GM21825 (cell line): ENCODE measurements around the gene OLFML2B.
"Not testable (repeated sequence)": the region's sequence is repeated elsewhere in the genome, so short reads cannot be mapped to it uniquely, and the experiment has no call there.

Experiments
- ATAC-seq: cut with Tn5 transposase; IDR thresholded peaks from one replicate; pipeline ENCODE4 v1.9.1; 2021; ENCODE audit warnings: mild to moderate bottlenecking, moderate library complexity; ENCODE audit not compliant: unreplicated experiment

OLFML2B gene

DNA sequence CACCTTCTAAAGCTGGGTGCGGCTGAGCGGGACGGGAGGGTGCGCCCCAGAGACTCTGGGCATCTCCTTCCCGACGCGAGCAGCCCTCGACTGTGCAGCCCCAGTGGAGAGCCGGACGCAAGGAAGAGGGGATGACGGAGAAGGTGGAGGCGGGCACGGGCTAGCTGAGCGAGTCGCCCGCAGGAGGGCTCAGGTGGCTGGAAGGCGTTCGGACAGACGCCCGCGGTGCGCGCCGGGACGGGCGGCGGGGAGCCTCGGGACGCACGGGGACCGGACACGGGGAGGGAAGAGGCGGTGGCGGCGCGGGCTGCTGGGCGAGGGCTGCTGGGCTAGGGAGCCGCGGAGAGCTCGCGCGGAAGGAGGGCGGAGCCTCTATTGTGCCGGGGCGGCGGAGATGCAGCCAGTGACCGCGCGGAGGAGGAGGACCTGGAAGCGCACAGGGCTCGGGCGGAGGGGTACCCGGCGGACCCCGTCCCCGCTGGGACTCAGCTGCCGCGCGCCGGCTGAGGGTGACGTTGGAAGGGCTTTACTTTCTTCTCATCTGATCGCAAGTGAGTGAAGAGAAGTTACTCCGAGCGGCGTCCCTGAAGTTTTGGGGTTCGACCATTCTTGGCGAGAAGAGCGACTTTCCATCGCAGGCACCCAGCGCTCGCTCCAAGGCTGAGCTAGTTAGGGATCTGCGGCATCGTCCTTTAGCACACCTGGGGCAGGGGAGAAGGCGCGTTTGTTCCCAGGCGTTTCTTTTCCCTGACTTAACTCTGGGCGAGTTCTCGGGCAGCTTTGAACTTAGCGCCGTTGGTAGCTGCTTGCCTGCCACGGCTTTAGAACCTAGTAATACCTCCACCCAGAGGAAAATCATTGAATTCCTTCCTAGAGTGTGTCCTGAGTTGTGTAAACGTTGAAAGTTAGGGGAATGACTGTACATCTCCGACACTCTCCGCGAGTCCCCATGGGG, at the start of gene OLFML2B:
TSS of gene OLFML2B (minus strand) at position 323 of the 955 bp plus-strand sequence. CDS start 439 bp downstream, outside the sequence.
- ATAC-seq = no peak

DNA sequence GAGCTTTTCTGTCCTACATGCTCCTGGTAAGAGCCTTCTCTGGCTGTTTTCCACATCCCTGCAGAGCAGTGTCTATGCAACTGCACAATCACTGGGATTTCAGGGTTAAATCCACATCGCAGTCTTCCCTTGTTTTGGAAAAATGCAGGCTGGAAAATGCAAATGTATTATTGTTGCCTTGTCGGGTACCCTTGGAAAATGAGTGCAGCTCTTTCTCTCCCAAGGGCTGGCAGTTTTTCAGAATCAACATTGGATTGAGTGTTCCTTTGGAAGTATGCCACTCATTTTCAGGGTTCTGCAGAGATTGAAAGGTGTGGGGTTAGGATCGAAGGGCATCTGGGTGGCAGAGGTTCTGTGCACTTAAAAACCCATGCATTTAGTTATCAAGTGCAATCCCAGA, 49.1 kb upstream of the OLFML2B start:
- no peak for ATAC-seq

DNA sequence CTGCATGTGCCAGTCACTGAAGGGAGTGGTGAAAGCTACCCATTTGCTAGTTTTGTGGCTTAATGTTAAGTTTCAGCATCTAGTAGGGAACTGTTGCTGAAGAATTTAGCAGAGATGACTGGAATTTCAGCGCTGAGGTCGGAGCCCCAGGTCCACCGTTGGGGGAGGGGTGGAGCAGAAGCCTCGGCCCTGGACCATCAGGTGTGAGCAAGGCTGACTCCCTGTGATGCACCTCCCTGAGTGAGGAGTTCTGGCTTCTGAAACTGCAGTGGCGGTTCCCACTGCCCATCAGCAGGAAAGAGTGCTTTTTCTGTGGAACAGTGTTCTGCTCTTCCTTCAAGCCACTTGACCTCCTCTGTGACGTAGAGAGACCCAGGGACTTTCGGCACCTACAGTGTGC, 47.2 kb upstream of the OLFML2B start:
- no peak for ATAC-seq

DNA sequence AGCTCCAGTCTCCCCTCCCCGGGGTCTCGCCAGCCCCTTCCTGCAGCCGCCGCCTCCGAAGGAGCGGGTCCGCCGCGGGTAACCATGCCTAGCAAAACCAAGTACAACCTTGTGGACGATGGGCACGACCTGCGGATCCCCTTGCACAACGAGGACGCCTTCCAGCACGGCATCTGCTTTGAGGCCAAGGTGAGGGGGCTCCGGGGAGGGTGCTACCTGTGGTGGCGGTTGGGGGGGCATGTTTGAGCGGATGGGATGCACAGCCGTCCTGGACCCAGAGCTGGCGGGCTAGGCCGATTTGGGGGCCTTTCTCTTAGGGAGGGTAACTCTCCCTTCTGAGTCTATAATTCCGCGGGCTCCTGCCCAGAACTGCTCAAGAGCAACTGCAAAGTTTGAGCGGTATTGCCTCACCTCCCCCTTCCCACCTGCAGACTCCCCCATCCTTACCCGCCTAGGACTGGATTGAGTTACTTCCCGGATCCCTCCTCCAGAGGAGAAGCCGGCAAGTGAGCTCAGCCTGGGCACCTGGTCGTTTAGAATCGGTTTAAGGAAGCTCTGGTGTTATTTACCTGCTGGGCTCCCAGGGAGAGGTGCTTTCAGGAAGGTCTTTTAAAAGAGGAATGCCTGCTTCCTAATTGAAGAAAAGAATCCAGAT, 46.6 kb upstream of the OLFML2B start:
- no peak for ATAC-seq

DNA sequence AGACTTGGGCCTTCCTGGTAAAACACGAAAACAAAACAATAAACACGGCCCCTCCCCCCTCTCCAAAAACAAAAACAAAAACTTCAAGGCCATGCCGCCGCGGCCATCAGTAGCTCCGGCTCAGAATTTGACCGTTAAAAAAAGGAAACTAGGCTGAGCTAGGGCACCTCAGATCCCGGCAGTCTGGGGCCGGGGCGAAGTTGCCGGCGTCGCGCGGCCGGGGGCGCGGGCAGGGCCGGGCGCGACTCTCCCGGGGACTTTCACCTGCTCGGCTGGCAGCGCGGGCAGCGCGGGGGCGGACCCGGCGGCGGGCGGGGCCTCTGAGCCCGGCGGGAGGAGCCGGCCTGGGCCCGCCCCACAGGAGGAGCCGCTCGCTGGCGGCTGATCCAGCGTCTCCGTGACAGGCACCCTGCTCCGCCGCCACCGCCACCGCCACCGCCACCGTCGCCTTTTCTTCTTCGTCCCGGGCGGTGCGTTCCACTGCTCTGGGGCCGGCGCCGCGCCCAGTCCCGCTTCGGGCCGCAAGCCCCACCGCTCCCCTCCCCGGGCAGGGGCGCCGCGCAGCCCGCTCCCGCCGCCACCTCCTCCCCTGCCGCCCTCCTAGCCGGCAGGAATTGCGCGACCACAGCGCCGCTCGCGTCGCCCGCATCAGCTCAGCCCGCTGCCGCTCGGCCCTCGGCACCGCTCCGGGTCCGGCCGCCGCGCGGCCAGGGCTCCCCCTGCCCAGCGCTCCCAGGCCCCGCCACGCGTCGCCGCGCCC, 45.8 kb upstream of the OLFML2B start, which contains the start of gene NOS1AP:
TSS of gene NOS1AP (plus strand) at position 358 of the 760 bp plus-strand sequence. CDS start 487 bp downstream, outside the sequence.
- peak; percentile 98 for ATAC-seq

DNA sequence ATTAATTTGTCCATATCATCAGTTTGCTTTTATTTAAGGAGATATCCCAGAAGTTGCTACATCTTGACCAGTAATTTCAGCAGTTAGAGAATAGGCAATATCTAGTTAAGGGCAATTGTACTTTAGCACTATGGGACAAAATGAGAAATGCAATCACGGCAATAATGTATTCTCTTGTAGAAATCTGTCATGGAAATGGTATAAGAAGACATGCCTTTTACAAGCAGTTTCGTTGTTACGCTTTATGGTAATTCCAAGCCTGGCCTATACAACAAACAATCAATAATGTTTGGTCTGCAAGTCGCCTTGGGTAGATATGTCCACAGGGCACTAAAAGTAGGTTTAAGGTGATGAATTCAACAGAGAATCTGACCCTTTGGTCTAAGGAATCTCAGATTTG, 44.6 kb upstream of the OLFML2B start:
- no peak for ATAC-seq

DNA sequence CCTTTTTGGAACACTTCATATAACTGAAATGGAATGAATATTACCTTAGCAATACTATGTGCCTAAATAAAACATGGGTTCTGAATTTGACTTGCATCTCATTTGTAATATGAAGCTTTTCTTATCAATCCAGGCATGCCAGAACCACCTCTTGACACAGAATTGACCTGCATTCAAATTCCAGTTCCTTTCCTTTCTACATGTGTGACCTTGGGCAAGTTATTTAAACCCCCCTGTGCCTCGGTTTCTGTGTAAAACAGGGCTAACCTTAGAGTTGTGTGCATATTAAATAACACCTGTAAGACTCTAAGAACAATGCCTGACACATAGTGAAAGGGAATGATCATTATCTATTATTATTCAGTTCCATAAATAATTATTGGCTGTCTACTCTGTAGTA, 43.8 kb upstream of the OLFML2B start:
- ATAC-seq = no peak

DNA sequence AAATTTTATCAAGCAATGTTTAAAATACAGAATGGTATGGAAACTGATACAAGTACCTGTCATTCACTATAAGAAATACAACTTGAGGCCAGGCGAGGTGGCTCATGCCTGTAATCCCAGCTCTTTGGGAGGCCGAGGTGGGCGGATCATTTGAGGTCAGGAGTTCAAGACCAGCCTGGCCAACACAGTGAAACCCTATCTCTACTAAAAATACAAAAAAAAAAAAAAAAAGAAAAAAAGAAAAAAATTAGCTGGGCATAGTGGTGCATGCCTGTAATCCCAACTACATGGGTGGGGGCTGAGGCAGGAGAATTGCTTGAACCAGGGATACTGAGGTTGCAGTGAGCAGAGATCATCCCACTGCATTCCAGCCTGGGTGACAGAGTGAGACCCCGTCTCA, 43.2 kb upstream of the OLFML2B start:
- ATAC-seq = not testable (repeated sequence)

DNA sequence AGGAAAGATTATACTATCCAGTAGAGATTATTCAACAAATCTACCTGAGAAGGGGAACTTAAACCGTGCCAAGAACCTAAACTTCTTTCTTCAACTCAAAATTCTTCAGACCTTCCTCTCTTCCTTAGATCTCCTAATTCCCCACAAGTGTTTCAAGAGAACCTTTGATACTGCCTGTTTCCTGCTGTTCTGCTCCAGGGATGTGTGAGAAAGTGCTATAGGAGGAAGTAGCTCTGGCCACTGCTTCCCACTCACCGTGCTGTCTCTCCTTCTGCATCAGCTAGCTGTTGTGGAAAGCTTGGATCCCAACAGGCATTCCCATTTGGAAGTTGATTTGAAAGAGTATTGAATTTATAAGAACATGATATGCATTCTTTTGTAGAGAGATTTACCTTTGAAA, 41.3 kb upstream of the OLFML2B start:
- ATAC-seq = no peak

DNA sequence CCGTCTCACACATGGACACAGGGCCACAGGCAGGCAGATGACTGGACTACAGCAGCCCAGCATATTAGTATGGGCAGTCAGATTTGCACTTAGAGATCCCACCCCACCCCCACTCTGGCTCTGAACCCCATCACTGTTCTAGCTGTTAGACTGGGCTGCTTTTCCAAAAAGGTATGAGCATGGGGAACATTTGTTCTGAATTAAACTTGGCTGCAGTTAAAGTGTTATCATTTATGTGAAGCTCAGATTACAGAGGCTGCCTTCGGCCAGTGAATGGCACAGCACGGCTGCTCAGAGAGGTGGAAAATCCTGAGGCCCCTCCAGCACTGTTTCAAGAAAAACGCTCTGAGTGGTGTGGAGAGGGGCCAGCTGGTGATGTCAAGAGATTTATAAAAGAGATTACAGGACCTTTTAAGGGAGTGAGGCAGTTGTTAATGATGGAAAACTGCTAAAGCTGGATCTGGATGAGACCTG, 38.9 kb upstream of the OLFML2B start:
- no peak for ATAC-seq

DNA sequence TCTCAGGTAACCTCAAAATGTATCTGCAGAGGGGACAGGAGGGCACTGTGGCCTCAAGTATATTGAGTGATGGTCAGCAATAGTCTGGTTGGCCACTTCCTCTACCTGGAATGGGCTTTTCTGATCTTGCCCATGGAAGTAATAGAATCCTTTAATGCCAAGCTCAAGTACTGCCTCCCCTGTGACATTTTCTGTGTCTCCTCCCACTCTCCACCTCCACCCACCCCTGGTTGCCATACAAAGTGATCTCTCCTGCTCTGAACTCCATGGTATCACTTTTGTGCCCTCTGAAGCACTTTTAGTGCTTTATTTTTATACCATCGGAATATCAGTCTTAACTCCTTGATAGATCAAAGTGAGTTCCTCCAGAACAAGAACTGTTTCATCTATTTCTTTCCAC, 36.6 kb upstream of the OLFML2B start:
- ATAC-seq = no peak

DNA sequence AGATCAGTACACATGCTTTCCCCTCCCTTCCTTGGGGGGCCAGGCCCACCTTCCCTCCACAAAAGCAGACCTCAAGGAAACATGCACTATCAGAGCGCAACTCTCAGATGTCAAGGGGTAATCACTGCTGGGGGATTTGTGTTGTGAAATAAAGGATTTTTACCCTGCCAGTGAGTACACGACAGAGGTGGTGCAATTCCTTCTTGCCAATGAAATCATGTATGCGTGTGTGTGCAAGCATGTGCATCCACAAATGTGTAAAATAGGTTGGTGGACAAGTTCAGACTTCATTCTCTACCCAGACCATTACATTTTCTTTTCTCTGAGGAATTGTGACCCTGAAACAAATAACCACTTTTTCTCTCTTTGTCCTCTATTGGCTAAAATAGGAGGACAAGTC, 36.1 kb upstream of the OLFML2B start:
- ATAC-seq = no peak

DNA sequence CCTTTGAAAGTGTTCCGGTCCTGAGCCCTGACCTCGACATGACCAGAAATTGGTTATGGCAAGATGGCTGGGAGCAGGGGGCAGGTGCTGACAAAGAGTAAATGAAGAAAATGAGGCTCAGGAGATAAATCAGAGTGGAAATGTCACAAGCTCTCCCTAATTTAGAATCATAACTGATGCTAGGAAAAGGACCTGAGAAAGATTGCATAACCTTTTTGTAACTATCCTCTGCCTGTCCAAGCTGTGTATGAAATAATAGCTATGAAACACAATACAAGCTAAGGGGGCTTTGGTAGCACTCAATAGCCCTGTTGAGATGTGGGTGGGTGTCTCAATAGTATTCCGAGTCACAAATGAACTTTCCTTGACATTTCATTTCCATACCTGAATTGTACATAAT, 32.9 kb upstream of the OLFML2B start:
- ATAC-seq = no peak

DNA sequence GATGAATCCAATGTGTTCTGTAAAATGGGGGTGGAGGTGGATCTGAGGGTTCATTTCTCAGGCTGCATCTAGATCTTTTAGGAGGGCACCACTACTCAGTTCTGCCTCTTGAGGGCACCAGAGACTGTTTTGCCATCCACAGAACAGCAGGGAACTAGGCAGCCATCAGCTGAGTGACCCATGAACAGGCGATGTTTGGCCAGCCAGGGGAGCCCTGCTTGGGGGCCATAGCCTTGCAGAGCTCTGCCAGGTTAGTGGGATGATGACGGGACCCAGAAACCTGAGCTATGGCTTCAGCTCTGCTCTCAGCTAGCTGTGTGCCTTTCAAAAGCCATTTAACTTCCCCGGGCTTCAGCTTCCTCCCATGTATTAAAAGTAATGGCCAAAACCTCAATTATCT, 32.4 kb upstream of the OLFML2B start:
- ATAC-seq = no peak

DNA sequence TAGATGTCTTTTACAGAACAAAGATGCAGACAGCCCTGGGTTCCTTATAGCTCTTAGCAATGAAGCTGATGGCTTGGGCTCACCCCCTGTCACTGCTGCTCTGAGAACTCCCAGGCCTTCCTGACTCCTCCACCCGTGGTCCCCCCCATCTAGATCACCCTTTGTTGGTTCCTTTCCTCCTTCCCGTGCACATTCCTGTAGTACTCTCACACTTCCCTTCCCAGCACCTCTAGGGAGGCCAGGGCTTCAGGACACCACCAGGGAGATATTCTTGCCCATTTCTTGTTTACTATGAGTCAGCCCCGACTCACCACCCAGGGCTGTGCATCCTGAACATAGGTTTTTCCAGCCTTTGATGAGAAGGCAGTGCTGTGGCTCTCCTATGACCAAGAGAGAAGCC, 31.4 kb upstream of the OLFML2B start:
- ATAC-seq = no peak

DNA sequence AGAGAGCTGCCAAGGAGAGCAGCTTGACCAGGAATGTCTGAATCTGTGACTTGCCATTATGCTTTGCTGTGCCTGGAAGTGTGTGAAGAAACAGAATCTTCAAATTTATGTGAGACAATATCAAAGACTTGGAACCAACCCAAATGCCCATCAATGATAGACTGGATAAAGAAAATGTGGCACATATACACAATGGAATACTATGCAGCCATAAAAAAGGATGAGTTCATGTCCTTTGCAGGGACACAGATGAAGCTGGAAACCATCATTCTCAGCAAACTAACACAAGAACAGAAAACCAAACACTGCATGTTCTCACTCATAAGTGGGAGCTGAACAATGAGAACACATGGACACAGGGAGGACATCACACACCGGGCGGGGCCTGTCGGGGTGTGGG, 30.3 kb upstream of the OLFML2B start:
- not testable (repeated sequence) for ATAC-seq

DNA sequence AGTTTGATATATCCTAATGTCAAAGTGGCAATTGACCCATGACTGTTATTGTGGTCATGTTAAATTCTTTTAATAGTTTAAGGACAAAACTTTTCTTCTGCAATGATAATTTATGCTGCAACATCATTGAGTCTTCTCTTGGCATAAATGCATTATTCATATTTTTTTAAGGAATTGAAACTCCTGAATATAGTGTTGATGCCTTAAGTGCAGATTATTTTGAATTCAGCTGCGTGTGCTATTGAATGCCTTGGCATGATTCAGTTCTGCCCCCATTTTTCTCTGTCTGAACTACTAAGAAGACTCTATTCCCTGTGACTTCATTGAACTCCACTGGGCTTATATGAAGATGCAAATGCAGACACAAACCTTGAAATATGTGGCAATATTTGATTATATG, 23.3 kb upstream of the OLFML2B start:
- ATAC-seq = no peak

DNA sequence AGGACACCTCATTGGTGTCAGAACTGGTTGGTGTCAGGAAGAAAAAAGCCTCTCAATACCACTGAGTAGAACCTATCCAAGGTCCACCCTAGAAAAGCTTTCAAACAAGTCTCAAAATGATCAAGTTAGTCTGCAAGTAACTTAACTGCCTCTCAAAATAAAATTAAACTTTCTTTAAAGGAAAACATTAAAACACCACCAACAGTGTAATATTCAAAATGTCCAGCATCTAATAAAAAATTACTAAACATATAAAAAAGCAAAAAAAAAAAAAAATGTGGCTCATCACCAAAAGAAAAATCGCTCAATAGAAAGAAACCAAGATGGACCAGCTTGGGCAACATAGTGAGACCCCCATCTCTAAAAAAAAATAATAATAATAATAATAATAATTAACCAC, 18.7 kb upstream of the OLFML2B start:
- no peak for ATAC-seq

DNA sequence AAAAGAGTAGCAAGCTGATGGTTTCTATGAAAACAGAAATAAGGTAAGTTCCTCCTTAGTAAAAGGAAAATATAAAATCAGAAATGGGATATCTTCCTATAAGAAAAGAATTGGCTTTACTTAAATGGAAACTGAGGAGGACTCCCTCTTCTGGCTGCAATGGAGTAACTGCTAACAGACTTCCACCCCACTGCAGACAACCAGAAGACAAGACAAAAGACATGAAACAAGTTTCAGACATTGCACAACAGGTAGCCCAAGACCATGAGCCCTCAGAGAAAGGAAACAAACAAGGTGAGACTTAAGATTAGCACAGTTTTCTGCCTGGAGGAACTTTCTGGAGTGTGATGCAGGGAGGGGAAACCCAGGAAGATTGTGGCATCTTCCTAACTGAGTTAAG, 17.0 kb upstream of the OLFML2B start:
- no peak for ATAC-seq

DNA sequence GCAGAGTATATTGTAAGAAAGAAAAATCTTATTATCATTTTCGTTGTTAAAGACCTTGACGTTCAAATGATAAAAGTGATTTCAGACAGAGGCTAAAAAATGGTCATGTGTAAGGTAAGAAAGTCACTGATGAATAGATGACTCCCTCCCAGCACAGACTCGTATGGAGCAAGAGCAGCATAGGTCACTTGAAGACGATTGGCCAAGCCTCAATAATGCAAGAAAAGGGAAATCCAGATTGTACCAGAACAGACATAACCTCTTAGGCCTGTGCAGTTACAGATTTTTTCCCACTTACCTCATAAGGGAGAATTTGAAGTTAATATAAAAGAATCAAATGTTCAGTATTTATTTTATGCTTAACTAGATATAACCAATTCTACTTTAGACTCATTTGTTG, 16.3 kb upstream of the OLFML2B start:
- no peak for ATAC-seq

DNA sequence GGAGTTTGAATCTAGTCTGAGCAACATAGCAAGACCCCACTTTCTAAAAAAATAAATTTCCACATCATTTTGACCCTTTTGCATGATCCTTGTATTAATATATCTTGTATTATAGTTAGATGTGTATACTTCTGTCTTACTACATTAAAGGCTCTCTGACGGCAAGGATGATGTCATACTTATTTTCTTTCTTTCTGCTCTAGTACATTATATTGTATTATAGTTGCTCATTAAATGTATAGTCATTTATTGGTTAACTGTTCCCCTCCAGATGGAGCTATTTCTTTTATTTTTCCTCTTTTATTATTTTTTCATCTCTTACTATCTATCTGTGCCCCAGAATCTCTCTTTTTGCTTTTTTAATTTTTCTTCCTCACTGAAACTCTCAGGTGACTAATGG, 15.0 kb upstream of the OLFML2B start:
- ATAC-seq = no peak
